ENCODE results near the gene NFATC1.
A peak's percentile ranks its signal among the peaks of the same experiment; 100 is the strongest.
"Not testable (repeated sequence)": the region's sequence is repeated elsewhere in the genome, so short reads cannot be mapped to it uniquely, and the experiment has no call there.

Gene NFATC1

DNA sequence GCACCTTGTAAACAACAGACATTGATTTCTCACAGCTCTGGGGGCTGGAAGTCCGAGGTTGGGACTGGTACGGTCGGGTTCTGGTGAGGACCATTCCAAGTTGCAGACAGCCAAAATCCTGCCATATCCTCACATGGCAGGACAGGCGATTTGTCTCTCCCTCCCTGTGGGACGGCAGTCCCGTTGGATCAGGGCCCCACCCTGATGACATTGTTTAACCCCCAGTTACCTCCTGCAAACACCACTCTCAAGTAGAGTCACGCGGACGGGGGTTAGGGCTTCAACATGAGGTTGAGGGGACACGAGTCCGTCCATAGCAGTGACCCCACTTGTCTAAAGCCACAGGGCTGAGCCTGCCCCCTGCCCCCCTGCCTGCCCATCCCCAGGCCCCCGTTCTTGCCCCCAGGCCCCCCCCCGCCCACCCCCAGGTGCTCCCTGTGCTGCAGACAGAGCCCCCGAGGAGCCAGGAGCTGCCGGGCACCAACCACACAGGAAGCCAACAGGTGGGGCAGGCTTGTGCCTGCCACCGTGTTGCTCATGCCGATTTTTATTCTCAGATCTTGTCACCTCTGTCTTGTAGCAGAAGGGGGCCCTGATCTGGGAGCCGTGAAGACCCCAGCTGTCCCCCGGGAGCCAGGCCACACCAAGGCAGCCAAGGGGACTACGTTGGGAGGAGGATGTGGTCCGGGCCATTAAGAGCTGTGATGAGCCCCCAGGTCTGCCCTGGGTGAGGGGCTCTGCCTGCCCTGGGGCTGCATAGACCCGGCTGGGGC is 82.2 kb downstream of the NFATC1 start:
- Mint-ChIP-seq H3K36me3 (ENCODE audit: low read depth) (peaks cover 21% of the 10 kb centered on the region), H3K27ac (peak overlapping the region; percentile 55), H3K4me1 (ENCODE audit: low read depth) (no peaks in the 10 kb centered on the region), H3K9me3 (no peaks in the 10 kb centered on the region), H3K27me3 (no peaks in the 10 kb centered on the region), H3K4me3 (no peak overlapping the region)

DNA sequence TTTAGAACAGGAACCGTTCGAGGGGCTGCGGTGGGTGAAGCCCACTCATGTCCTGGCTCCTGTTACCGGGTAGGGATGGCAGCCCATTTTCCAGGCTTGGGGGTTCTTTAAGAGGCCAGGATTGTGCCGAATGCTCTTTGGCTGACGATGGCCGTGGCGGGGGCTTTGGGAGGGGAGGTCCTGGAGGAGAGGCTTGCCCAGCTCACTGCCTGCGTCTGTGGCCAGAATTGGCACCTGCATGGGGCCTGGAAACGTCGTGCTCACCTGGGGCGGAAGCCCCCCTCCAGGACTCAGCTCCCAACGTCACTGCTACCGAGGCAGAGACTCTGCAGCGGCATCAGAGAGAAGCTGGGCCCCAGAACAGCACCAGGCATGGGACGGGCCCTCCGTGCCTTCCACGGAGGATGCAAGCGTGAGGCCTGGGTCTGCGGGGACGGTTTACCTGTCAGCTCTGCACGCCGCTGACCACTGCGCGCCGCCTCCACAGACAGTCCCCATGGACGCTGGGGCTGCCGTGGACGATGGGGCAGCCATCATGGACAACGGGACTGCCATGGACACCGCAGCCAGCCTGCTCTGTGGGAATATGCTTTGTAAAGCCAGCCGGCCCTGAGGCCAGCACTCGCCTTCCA is 82.9 kb downstream of the NFATC1 start:
- H3K27ac Mint-ChIP-seq = peak overlapping the region; percentile 55

DNA sequence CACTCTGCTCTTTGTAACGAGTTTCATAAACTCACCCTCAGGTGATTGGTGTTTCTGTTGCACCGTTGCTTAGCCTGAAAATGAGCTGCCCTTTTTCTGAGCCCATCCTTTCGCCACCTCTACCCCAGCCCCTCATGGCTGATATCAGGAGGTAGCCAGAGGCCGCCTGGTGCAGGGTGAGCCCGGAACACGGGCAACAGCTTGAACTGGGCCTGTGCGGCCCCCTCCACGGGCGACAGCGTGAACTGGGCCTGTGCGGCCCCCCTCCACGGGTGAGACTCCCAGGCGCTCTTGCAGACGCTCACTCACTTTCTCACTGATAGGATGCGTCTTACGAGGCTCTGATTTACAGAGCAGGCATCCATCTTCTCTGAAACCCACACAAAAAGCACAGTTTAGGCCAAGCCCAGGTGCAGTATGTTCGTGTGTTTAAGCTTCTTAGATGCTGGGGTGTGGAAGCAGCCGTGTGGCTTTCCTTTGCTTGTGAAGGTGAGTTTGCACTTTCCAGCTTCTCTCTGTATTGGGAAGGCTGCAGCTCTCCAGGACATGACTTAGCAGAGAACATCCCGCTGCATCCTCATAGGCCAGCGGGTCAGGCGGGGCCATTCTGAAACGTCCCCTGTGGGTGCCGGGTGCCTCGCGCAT is 83.5 kb downstream of the NFATC1 start:
- no peaks in the 10 kb centered on the region for H3K27me3 Mint-ChIP-seq
- H3K9me3 Mint-ChIP-seq = no peaks in the 10 kb centered on the region
- no peaks in the 10 kb centered on the region for H3K4me1 Mint-ChIP-seq (ENCODE audit: low read depth)
- peaks cover 18% of the 10 kb centered on the region for H3K36me3 Mint-ChIP-seq (ENCODE audit: low read depth)
- H3K4me3 Mint-ChIP-seq = no peak overlapping the region
- peak overlapping the region; percentile 26 for H3K27ac Mint-ChIP-seq

More for the DNA sequence above, 82.9 kb downstream of the NFATC1 start:
- H3K36me3 Mint-ChIP-seq (ENCODE audit: low read depth) = peaks cover 18% of the 10 kb centered on the region
- no peaks in the 10 kb centered on the region for H3K27me3 Mint-ChIP-seq
- no peaks in the 10 kb centered on the region for H3K4me1 Mint-ChIP-seq (ENCODE audit: low read depth)
- H3K9me3 Mint-ChIP-seq = no peaks in the 10 kb centered on the region
- H3K4me3 Mint-ChIP-seq = no peak overlapping the region

DNA sequence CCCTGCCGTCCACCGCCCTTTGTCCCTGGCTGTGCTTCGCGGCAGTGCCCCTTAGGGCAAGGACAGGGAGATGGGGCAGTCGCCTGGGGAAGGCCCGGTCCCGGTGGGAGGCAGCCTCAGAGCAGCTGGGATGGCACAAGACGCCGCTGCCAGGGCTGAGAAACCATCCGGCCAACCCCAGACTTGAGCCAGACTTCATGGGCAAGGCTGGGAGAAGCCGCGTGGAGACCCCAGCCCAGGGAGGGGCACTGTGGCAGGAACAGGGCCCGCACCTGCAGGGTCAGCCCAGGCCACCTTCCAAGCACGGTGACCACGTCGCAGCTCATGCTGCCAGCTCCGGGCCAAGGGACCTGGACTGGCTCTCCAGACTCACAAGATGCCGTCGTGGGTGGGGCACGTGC is 84.0 kb downstream of the NFATC1 start:
- Mint-ChIP-seq H3K27ac (no peak overlapping the region), H3K9me3 (no peaks in the 10 kb centered on the region), H3K4me3 (no peak overlapping the region), H3K36me3 (ENCODE audit: low read depth) (peaks cover 22% of the 10 kb centered on the region), H3K4me1 (ENCODE audit: low read depth) (no peaks in the 10 kb centered on the region), H3K27me3 (no peaks in the 10 kb centered on the region)

DNA sequence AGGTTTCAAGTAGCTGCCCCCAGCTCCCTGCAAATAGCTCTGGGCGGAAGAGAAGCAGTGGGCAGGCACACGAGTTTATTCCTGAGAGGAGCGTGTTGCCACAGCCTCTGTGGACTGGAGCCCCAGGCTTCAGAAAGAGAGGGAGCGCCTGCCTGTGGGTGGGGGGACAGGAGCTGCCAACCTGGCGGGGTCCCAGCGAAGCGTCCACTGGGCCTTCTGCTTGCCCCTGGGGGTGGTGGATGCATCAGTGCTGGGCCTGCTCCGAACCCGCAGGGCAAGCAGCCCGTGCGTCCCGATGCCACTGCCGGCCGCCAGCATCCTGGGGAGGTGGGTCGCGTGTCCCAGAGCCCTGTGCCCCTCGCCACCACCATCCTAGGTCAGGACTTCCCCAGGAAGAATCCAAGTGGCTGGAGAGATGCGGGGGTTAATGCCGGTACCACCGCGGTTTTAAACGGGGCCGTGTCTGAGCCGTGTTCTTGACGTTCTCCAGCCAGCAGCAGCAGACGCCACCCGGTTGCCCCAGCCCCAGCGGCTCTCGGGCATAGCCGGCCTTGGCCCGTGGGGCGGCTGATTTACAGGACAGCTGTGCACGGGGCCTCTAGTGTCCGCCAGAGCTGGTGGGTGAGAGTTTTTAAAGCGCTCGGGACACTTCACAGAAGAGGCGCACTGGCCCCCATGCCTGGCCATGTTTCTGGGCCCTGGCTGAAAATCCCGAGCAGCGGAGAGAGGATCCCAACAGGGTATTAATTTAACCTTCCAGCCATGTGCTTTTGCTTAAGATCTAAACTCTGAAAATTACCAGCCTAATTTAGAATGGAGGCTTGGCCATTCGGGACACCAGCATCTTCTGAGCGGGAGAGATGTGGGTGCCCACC is 84.7 kb downstream of the NFATC1 start:
- H3K9me3 Mint-ChIP-seq = no peaks in the 10 kb centered on the region
- no peak overlapping the region for H3K27ac Mint-ChIP-seq
- peaks cover 22% of the 10 kb centered on the region for H3K36me3 Mint-ChIP-seq (ENCODE audit: low read depth)
- no peaks in the 10 kb centered on the region for H3K4me1 Mint-ChIP-seq (ENCODE audit: low read depth)
- no peaks in the 10 kb centered on the region for H3K27me3 Mint-ChIP-seq
- no peak overlapping the region for H3K4me3 Mint-ChIP-seq

DNA sequence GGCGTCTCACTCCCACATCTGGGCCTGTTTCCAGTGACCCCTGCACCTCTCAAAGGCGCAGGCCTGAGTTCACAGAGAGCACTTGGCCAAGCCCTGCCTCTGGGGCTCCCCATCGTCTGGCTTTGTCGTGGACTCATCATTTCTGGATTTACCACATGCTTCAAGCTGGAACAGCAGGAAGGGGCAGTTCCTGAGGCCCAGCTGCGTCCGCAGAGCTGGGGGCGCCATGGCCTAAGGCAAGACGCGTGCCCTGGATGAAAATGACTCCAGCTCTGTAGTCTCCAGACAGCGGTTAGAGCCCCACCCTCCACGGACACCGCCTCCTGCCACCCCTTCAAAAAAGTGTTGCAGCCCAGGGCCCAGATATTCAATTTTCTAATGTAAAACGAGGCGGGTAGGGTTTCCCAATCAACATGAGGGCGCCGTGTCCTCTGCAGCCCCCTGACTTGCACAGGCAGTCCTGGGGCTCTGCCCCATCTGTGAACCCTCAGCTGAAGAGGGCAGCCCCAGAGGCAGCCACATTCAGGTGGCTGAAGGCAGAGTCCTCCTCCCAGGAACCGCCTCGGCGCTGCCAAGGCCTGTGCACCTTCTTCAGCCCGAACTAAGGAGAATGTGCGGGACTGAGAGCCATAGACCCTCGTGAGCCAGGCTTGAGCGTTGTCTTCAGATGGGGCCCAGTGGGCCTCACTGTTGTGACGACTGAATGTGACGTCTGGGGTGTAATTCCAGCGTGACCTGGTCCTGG is 85.5 kb downstream of the NFATC1 start:
- H3K4me3 Mint-ChIP-seq = no peak overlapping the region

DNA sequence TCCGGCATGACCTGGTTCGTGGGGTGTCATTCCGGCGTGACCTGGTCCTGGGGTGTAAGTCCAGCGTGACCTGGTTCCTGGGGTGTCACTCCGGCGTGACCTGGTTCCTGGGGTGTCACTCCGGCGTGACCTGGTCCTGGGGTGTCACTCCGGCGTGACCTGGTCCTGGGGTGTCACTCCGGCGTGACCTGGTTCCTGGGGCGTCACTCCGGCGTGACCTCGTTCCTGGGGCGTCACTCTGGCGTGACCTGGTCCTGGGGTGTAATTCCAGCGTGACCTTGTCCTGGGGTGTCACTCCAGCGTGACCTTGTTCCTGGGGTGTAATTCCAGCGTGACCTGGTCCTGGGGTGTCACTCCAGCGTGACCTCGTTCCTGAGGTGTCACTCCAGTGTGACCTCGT is 87.7 kb downstream of the NFATC1 start:
- not testable (repeated sequence) for H3K27me3 Mint-ChIP-seq; H3K4me1 Mint-ChIP-seq (ENCODE audit: low read depth); H3K4me3 Mint-ChIP-seq; H3K27ac Mint-ChIP-seq; H3K9me3 Mint-ChIP-seq
- peaks cover 24% of the 10 kb centered on the region for H3K36me3 Mint-ChIP-seq (ENCODE audit: low read depth)

More for the DNA sequence above, 85.5 kb downstream of the NFATC1 start:
- Mint-ChIP-seq H3K36me3 (ENCODE audit: low read depth) (peaks cover 22% of the 10 kb centered on the region), H3K27ac (no peak overlapping the region), H3K27me3 (no peaks in the 10 kb centered on the region), H3K4me1 (ENCODE audit: low read depth) (no peaks in the 10 kb centered on the region), H3K9me3 (no peaks in the 10 kb centered on the region)

DNA sequence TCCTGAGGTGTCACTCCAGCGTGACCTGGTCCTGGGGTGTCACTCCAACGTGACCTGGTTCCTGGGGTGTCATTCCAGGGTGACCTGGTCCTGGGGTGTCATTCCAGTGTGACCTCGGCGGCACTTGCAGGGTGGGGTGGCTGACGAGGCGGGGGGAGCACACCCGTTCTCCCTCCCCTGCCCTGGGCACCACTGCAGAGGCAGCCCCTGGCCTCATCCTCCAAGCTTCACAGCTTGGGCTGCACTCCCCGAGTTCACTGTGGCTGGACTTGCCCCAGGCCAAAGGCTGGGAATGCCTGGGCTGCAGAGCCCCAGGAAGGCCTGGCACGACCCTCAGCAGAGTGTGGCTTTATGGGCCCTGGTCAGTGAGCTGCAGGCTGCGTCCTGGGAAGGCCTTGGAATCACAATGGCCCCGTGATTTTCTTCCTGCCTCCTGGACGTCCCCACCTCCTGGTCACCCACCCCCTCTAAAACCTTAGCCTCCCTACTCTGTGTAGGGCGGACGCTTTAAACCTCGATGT is 88.3 kb downstream of the NFATC1 start:
- H3K27ac Mint-ChIP-seq = no peak overlapping the region
- no peak overlapping the region for H3K4me3 Mint-ChIP-seq
- no peaks in the 10 kb centered on the region for H3K9me3 Mint-ChIP-seq
- H3K36me3 Mint-ChIP-seq (ENCODE audit: low read depth) = peaks cover 21% of the 10 kb centered on the region
- H3K27me3 Mint-ChIP-seq = no peaks in the 10 kb centered on the region
- no peaks in the 10 kb centered on the region for H3K4me1 Mint-ChIP-seq (ENCODE audit: low read depth)

DNA sequence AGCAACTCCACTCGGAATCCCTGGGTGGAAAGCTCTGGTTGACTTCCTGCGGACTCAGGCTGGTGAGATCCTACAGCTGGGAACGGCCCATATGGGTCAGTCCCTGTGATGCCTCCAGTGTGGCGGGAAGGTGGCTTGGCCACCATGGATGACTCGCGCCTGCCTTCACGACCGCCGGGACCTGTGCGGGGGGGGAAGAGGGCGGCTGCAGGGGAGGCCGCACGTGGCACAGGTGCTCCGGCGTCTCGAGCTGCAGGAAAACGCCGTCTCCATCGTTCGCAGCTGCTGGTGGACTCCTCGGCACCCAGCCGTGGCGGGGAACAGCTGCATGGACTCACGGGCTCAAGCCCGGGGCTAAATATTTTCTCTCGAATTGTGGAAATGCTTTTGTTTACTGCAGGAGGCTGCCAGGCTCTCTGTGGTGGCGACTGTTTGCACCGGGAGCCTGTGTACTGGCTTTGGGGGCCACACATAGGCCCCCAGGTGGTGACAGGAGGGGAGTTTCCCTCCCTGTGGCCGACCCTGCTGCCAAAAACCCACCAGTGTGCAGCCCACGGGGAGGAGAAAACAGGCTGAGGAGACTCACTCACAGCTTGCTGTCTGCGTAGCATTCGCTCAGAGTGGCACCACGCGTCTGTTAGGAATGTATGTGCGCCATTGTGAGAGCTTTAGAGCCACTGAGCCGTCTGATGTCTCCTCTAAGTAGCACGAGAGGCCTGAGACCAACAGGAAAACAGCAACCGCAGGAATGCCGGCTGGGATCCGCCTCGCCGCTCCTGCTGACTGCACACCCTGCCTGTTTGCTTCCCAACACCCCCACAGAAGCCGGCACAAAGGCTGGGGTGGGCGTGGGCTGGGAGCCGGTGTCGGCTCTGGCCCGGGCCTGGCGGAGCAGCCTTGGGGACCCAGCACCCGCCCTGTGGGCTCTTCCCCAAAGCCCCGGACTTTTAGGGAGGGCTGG is 89.2 kb downstream of the NFATC1 start:
- H3K27me3 Mint-ChIP-seq = no peaks in the 10 kb centered on the region
- peaks cover 17% of the 10 kb centered on the region for H3K36me3 Mint-ChIP-seq (ENCODE audit: low read depth)
- no peaks in the 10 kb centered on the region for H3K9me3 Mint-ChIP-seq
- H3K27ac Mint-ChIP-seq = peak overlapping the region; percentile 52
- H3K4me1 Mint-ChIP-seq (ENCODE audit: low read depth) = no peaks in the 10 kb centered on the region
- H3K4me3 Mint-ChIP-seq = no peak overlapping the region

DNA sequence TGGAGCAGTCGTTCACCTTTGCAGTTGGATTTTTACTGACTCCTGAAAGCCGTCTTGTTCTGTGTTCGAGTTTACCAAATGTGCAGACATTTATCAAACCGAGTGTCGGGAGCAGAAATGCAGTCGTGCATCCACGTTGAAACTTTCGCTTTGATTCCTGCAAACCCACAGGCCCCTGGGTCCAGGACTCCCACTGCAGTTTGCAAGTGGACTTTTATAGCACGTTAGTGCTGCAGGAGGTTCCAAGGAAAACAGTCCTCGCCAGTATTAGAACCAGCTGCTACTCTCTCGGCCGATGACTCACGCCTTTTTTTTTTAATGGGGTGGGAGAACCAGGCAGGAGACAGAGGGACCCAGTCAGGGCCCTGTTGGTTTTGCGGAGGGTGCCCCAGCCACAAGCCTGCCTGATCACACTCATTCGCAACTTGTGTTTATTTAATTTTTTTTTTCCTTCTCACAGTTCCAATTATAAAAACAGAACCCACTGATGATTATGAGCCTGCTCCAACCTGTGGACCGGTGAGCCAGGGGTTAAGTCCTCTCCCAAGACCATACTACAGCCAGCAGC is 90.1 kb downstream of the NFATC1 start:
- Mint-ChIP-seq H3K27ac (no peak overlapping the region), H3K4me3 (no peak overlapping the region), H3K9me3 (no peaks in the 10 kb centered on the region), H3K4me1 (ENCODE audit: low read depth) (peaks cover 6% of the 10 kb centered on the region), H3K27me3 (no peaks in the 10 kb centered on the region), H3K36me3 (ENCODE audit: low read depth) (peaks cover 17% of the 10 kb centered on the region)

DNA sequence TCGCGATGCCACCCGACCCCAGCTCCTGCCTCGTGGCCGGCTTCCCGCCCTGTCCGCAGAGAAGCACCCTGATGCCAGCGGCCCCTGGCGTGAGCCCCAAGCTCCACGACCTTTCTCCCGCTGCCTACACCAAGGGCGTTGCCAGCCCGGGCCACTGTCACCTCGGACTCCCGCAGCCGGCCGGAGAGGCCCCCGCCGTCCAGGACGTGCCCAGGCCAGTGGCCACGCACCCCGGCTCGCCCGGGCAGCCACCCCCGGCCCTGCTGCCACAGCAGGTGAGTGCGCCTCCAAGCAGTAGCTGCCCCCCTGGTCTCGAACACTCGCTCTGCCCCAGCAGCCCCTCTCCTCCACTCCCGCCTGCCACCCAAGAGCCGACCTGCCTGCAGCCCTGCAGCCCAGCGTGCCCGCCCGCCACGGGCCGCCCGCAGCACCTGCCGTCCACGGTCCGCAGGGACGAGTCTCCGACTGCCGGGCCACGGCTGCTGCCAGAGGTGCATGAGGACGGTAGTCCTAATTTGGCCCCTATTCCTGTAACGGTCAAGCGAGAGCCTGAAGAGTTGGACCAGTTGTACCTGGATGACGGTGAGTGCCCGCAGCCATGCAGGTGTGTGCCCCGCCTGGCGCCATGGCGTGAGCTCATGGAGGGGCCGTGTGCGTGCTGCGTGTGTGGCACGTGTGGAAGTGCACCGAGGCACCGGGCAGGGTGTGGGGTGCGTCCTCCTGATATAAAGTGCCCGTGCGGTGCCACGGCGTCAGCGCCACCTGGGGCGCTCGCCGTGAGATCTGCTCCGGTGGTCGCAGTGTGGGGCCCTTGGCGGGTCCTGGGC is 90.8 kb downstream of the NFATC1 start:
- no peaks in the 10 kb centered on the region for H3K27me3 Mint-ChIP-seq
- H3K4me1 Mint-ChIP-seq (ENCODE audit: low read depth) = peaks cover 12% of the 10 kb centered on the region
- H3K9me3 Mint-ChIP-seq = no peaks in the 10 kb centered on the region
- peaks cover 17% of the 10 kb centered on the region for H3K36me3 Mint-ChIP-seq (ENCODE audit: low read depth)
- no peak overlapping the region for H3K27ac Mint-ChIP-seq
- no peak overlapping the region for H3K4me3 Mint-ChIP-seq

DNA sequence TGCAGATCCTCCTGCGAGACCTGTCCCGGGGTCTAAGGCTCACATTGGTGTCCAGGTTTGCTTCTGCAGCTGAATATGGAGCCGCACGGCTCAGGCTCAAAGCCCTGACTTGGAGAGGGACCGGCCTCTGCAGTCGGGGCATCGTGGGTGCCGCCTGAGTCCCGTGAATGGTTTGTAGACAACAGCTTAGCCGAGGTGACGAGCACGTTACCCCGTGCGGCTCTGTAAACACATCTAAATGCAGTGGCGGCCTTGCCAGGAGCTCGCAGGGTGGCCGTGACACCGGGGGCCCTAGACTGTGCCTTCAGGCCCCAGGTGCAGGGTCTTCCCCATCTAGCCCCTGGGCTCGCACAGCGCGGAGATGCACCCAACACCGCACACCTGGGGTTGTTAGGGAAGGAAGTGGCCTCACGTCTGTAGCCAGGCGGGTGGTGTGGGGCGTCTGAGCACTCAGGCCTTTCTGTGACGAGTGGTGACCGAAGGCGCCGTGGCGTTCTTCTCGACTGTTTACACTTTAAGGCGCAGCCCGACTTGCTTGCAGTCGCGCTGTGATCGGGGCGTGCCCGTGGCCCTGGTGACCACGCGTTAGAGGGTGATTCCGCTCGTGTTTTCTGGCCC is 91.6 kb downstream of the NFATC1 start:
- H3K9me3 Mint-ChIP-seq = no peaks in the 10 kb centered on the region
- no peak overlapping the region for H3K27ac Mint-ChIP-seq
- peaks cover 24% of the 10 kb centered on the region for H3K36me3 Mint-ChIP-seq (ENCODE audit: low read depth)

More for the DNA sequence above, 91.6 kb downstream of the NFATC1 start:
- Mint-ChIP-seq H3K4me1 (ENCODE audit: low read depth) (peaks cover 19% of the 10 kb centered on the region), H3K4me3 (no peak overlapping the region), H3K27me3 (no peaks in the 10 kb centered on the region)
